DMS79 (cell line): ENCODE results near the gene KIF23.

ENCODE experiments used
- DNase-seq: peaks from one replicate; lab custom pipeline; 2025; lab: John Stamatoyannopoulos, UW

Gene KIF23

DNA sequence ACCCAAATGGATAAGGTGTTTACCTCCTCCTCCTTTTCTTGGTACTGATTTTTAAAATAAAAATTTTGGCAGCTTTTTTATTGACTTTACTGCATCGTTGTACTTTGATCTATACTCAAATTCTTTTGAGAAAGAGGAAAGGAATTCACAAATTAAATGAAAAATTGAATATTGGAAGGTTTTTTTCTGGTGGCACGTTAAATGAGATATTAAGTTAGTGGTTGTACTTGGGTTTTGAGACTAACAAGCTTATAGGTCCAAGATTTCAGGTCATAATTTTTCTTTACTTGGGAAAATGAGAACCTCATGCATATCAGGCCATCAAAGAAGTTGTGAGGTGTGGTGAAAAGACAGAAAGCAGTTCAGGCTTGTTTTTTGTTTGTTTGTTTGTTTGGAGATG is 52.6 kb downstream of the KIF23 start:
- no peak for DNase-seq

GRCh38 chr15:69467636-69468035 is 53.5 kb downstream of the KIF23 start:
- DNase-seq: peak; percentile 78

- DNase-seq: peak; percentile 95
Observed at GRCh38 chr15:69468241-69469121, 54.3 kb downstream of the KIF23 start.

GRCh38 chr15:69469467-69470201 is 55.5 kb downstream of the KIF23 start:
- DNase-seq: no peak

DNA sequence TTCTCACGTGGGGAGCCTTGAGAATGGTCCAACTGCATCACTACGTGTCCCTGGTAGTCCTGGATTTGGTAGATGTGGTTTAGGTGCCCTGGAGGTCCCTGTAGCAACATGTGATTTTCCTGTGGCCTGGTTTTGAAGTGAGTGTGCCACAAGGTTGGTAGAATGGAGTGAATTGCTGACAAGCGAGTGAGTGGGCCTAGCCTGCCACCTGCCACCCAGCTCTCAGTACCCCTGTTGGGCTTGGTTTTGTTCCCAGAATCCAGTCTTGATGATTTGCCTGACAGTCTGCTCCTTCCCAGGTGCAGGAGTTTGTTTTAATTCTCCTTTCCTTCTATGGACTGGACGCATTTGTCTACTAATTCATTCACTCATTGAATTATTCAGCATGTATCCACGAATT is 57.9 kb downstream of the KIF23 start:
- DNase-seq: no peak

- DNase-seq: no peak
Observed at GRCh38 chr15:69472562-69472961, 58.4 kb downstream of the KIF23 start.

- DNase-seq: no peak
Observed at GRCh38 chr15:69474291-69474690, 60.1 kb downstream of the KIF23 start.

GRCh38 chr15:69474846-69475455 is 60.8 kb downstream of the KIF23 start:
- no peak for DNase-seq

DNA sequence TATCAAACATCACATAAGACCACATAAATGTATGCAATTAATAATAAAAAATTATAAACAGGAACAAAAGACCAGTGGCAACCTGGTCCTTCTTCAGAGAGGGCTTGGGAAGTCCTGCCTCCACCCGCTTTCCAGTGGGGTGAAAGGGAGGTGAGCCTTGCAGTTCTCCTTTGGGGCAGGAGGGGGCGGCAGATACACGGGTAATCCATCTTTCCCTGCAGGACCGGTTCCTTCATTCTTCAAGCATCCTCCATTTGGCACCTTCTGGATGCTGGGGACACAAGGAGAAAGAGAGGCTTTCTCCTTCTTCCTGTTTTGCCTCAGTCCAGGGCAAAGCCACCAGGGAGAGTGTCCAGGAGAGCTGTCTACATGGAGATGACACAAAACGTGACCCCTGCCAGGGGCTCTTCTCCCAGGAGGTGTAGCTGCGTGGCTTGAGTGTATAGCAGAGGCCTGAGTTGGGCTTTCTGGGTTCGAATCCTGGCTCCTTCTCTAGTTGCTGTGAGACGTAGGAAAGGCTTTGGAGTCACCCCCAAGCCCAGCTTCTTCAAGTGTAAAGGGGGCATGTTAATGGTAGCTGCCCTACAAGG is 61.7 kb downstream of the KIF23 start:
- peak; percentile 19 for DNase-seq

GRCh38 chr15:69476704-69477473 is 62.7 kb downstream of the KIF23 start:
- DNase-seq: no peak

DNA sequence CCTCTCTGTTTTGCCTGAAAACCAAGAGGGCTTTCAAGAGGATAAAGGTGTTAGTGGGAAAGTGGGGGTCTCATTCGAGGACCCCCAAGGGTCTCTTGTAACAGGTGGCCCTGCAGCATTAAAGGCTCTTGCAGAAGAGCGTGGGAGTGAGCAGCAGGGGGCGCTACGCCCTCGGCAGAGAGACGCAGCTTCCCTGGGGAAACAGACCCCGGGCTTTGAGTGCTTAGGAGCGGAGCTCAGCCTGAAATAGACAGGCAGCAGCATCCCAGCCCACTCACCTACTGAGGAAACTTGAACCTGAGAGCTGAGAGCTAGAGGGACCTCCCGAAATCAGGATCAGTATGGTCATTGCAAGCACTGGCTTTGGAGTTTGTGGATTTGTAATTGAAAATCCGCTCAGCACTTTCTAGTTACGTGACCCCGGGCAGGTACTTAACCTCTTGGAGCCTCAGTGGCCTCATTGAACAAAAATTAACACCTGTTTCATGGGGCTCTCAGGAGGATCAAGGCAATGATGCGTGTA is 64.2 kb downstream of the KIF23 start:
- DNase-seq: peak; percentile 39

DNA sequence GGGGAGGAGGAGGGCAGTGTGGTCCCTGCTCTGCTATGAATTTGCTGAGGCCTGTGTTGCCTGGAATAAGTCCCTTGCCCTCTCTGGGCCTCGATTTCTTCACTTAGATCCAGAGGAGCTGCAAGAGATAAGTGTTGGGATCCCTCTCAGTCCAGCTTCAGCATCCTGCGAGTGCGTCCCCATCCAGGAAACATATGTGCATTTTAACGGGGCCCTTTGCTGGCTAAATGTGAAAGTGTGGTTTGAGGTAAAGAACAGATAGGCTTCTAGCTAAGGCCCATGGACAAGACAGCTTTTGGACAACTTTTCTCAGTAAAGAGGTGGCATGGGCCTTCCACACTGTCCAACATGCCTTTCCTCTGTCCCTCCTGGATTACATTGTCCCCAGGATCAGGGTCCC is 64.9 kb downstream of the KIF23 start:
- no peak for DNase-seq

- DNase-seq: no peak
Observed at GRCh38 chr15:69479971-69480370, 65.8 kb downstream of the KIF23 start.

DNA sequence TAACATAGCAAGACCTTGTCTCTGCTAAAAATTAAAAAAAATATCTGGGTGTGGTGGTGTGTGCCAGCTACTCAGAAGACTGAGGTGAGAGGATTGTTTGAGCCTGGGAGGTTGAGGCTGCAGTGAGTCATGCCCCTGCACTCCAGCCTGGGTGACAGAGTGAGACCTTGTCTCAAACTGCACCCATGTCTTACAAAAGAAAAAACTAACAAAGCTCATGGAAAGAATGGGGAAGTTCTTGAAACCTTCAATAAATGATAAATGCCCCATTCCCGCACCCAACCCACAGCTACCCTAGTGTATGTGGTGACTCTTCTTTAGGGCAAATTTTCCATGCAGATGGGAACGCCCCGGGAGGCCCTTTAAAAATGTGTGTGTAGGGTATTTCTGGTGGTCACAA is 66.8 kb downstream of the KIF23 start:
- no peak for DNase-seq

DNA sequence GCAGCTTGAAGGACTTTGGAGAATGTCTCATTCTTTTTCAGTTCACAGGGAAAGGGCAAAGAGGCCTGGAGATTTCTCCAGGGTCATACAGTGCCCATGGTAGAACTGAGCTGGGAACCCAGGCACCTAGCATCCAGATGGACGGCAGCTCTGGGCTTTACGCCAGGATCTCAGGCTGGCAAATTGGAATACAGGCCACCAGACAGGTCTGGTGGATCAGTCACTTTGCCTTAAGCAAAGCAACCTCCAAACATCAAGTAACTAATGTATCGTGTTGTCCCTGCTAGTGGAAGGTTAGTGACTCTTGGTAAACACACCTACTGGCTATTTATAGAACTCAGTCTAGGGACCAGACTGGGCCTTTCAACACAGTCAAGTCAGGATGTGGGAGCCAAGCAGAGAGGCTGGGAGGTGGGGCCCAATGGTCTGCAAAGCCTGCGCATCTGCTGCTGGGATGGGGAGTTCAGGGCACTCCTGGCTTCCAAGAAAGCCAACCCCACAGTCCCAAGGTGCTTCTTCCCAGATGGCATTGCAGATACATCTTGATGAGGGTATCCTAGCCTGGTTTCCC is 68.6 kb downstream of the KIF23 start:
- no peak for DNase-seq

DNA sequence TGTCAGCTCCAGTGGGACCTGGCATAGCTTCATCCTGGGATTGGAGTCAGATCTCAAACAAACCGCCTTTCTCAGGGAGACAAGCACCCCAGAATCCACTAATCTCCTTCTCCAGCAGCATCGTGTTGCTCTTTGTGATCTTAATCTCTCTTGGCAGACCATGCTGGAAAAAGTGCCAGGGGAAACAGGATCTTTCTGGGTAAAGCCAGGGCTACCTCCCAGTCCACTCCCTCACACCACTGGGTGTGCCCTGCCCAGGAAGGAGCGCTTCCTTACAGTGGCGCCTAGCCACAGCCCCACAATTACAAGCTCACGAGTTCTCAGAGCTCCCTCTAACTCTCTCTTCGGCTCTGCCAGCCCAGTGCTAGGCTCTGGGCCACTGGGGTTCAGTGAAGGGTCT is 70.7 kb downstream of the KIF23 start:
- no peak for DNase-seq

GRCh38 chr15:69486481-69487110 is 72.4 kb downstream of the KIF23 start:
- DNase-seq: no peak

- DNase-seq: no peak
Observed at GRCh38 chr15:69489073-69489571, 75.0 kb downstream of the KIF23 start.

- DNase-seq: no peak
Observed at GRCh38 chr15:69490356-69491037, 76.3 kb downstream of the KIF23 start.

DNA sequence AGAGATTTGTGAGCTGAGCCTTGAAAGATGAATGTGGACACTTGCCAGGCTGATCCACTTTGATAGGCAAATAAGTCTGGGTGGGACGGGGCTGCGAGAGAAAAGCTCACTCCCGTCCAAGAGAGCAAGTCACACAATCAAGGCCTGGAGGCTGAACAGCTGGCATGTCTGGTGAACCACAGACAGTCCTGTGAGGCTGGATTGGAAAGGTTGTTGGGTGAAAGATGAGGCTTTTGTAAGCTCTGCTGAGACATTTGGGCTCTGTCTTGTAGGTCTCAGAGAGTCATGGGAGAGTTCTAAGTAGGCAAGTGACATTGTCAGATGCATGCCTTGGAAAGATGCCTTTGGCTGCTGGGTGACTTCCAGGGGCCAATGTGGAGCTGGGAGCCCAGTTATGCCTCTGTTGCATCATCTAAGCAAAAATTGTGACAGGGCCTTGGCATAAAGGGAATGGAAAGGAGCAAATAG is 76.9 kb downstream of the KIF23 start:
- DNase-seq: no peak
